GM18508 (cell line): ENCODE data around the gene CYP2W1.
"Not testable (repeated sequence)": the region's sequence is repeated elsewhere in the genome, so short reads cannot be mapped to it uniquely, and the experiment has no call there.

Experiments
- ATAC-seq: cut with Tn5 transposase; IDR thresholded peaks from one replicate; pipeline ENCODE4 v1.9.1; 2021; ENCODE audit warnings: moderate number of reproducible peaks; ENCODE audit not compliant: insufficient read depth, unreplicated experiment

Gene CYP2W1

DNA sequence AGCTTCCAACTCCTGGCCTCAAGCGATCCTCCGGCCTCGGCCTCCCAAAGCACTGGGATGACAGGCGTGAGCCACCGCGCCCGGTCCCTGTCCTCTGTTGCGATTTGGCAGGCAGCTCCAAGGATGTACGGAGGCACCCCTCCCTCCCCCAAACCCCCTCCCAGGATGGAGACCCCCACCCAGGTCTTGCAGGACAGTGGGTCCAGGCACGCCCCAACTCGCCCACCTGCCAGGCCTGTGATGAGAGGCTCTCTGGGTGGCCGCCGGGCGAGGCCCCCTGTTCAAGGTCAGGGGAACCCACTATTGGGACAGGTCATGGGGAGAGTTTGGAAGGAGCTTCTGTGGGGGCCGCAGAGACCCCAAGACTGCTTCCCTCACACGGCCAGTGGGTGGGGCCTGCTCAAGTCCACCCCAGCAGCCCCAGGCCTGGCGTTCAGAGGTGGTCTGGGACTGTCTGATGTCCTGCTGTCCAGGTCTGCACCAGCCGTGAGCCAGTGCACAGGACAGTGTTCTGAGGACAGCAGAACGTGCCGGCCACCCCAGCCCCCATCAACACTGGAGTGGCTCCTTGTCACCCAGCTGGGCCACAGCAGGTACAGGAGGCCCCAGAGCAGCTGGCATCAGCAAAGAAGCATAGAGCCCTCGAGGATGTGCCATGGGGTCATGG lies 31.0 kb upstream of the CYP2W1 start:
- ATAC-seq: no peak

GRCh38 chr7:952548-953441 lies 30.2 kb upstream of the CYP2W1 start:
- no peak for ATAC-seq

- no peak for ATAC-seq
Measured at GRCh38 chr7:953547-954327, 29.2 kb upstream of the CYP2W1 start.

DNA sequence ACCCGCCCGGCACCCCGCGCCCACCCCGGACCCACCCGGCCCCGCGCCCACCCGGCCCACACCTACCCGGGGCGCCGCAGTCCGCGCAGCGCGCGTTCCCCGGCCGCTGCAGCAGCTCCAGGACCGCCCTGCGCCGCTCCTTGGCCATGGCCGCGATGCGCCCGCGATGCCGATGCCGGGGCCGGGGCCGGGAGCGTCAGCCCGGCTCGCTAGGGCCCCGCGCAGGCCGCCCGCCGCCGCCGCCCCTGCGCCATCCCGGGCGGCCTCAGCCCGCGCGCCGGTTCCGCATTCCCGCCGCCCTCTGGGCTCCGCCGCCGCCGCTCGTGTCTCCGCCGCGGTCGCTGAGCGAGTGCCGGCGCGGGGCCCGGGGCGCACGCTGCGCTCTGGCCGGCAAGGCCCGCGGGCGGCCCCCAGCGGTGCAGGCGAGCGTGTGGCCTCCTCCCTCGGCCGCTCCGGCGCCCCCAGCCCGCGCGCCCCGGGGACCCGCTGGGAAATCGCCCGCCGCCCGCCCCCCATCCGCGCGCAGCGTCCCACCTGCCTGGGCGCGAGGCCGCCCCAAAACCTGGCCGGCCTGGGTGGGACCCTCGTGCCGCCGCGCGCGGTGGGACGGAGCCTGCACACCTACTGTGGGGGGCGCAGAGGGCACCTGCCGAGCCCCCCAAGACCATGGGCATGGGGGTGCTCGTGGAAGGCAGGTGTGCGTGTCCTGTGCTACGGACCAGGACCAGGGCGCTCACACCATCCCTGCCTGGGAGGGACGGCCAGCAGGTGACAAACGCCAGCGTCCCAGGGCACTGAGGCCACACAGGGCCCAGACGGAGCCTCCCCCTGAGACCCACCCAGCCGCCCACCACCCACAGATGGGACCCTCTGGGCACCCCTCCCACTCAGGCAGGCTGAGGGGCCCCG lies 28.4 kb upstream of the CYP2W1 start, which contains the start of gene ADAP1:
Gene ADAP1, minus strand, starts transcription at position 351 of the 909 bp plus-strand sequence. Its CDS starts 203 bp downstream, at position 148.
- ATAC-seq: no peak

DNA sequence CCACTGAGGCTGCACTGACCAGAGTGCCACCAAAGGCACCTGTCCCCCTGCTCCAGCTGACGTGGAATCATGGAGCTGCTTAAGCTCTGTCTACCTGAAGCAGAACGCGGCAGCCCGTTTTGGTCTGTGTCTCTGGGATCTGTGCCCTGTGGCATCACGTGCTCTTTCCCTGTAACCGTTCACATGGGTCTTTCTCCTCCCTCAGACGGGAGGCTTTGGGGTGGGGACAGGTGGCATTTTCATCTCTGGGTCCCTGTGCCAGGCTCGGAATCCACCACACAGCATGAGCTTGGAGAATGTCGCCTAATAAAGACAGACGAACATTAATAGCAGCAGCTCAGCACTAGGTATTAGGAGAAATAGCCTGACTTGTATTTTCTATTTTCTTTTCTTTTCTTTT lies 26.9 kb upstream of the CYP2W1 start:
- no peak for ATAC-seq

GRCh38 chr7:957418-958220 lies 25.4 kb upstream of the CYP2W1 start:
- no peak for ATAC-seq

- ATAC-seq: no peak
Measured at GRCh38 chr7:958221-959200, 24.5 kb upstream of the CYP2W1 start.

GRCh38 chr7:959271-959670 lies 23.7 kb upstream of the CYP2W1 start:
- no peak for ATAC-seq

- ATAC-seq: not testable (repeated sequence)
Measured at GRCh38 chr7:959740-960139, 23.2 kb upstream of the CYP2W1 start.

GRCh38 chr7:960269-960871 lies 22.6 kb upstream of the CYP2W1 start:
- ATAC-seq: no peak

GRCh38 chr7:960972-961371 lies 22.0 kb upstream of the CYP2W1 start:
- ATAC-seq: not testable (repeated sequence)

DNA sequence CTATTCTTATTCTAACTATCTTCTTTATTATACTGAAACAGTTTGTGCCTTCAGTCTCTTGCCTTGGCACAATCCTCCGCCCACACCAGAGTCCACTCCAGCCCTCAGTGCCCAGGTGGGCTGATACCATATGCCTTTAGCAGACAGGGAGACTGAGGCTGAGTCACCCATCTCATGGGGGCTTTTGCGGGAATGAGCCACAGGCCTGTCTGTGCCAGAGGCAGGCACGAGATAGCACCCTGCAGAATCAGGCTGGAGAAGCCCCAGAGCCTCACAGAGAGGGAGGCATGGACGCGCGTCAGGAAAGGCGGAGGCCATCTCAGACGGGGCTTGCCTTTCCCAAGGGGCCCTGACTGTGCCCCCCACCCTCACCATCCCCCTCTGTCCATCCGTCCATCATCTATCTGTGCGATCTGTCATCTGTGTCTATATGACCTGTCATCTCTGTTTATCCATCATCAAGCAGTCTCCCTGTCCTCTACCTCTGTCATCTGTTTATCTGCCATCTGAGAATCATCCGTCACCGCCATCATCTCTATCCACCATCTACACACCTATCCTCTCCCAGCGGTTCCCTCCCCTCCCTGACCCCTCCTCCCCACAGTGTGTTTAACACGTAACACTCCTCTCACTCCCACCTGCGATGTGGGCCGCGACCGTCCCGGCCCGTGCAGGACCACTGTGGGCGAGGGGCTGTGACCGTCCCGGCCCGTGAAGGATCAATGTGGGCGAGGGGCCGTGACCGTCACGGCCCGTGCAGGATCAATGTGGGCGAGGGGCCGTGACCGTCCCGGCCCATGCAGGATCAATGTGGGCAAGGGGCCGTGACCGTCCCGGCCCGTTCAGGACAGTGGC lies 21.2 kb upstream of the CYP2W1 start:
- no peak for ATAC-seq

GRCh38 chr7:962401-963081 lies 20.4 kb upstream of the CYP2W1 start:
- no peak for ATAC-seq

DNA sequence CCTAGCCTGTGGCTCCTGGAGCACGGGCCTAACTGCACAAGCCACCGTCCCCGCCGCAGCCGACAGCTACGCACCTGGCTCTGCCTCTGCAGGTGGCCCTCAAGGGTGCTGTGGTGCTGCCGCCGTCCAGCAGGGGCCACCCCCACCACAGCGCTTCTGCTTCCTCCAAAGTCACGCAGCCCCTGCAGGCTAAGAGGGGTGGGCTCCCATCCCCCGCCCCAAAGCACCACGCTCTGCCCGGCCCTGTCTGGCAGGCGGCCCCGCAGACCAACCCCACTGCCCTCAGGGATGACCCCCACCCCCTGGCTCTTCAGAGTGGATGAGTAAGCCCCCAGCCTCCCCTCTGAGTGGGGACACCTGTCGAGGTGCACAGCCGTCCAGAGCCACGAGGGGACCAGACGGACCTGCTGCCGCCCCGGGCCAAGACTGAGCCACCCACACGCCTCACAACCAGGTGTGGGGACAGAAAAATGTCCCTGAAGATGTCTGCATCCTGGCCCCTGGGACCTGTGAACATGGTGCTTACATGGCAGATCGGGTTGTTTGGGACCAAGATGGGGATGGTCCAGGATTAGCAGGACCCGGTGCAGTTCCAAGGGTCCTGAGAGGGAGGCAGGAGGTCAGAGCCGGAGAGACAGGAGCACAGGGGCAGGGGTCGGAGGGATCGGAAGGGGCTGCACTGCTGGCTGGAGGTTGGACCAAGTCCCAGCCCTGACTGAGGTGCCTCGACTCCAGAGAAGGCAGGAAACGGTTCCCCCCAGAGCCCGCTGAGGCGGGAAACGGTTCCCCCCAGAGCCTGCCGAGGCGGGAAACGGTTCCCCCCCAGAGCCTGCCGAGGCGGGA lies 19.5 kb upstream of the CYP2W1 start:
- ATAC-seq: no peak
